GM23338 (cell line): ENCODE measurements around the gene STAT4.

Experiments
- CREB1 ChIP-seq: fragments of 250-450 bp; sonication (Bioruptor Pico); IDR thresholded peaks from 2 replicates; pipeline ENCODE4 v1.5.0; 2020; ENCODE audit warnings: low read depth, mild to moderate bottlenecking, moderate library complexity
- CTCF ChIP-seq, 2 experiments: fragments of 200-600 bp in 1 of 2; sonication (generic) in 1 of 2; conservative IDR thresholded peaks; 2 replicates each; pipeline versions ENCODE4 v1.5.1 to v1.6.1; 2016 to 2017; ENCODE audit warnings: antibody characterized with exemption in 2 of 2, low read depth in 2 of 2, mild to moderate bottlenecking in 2 of 2, moderate library complexity in 1 of 2
- ETS1 ChIP-seq: IDR thresholded peaks from 2 replicates; pipeline ENCODE4 v1.6.1; 2016; ENCODE audit warnings: antibody characterized with exemption
- EZH2 ChIP-seq: fragments of 200-600 bp; sonication (generic); IDR thresholded peaks from one replicate; pipeline ENCODE4 v1.8.0; 2017; ENCODE audit warnings: antibody characterized with exemption, mild to moderate bottlenecking, low read depth; ENCODE audit not compliant: unreplicated experiment
- EZH2phosphoT487 ChIP-seq: fragments of 200-600 bp; sonication (generic); IDR thresholded peaks from one replicate; pipeline ENCODE4 v1.8.1; 2018; ENCODE audit warnings: antibody characterized with exemption; ENCODE audit not compliant: unreplicated experiment
- JUNB ChIP-seq: IDR thresholded peaks from one replicate; pipeline ENCODE4 v1.6.1; 2016; ENCODE audit warnings: antibody characterized with exemption; ENCODE audit not compliant: unreplicated experiment
- NANOG ChIP-seq: IDR thresholded peaks from 2 replicates; pipeline ENCODE4 v1.6.1; 2016; ENCODE audit warnings: antibody characterized with exemption, borderline replicate concordance
- POLR2AphosphoS5 ChIP-seq: IDR thresholded peaks from 2 replicates; pipeline ENCODE4 v1.6.1; 2016; ENCODE audit warnings: antibody characterized with exemption, low read depth
- REST ChIP-seq: IDR thresholded peaks from one replicate; pipeline ENCODE4 v1.6.1; 2018; ENCODE audit warnings: antibody characterized with exemption; ENCODE audit not compliant: unreplicated experiment
- STAT1 ChIP-seq: IDR thresholded peaks from one replicate; pipeline ENCODE4 v1.6.1; 2016; ENCODE audit warnings: antibody characterized with exemption; ENCODE audit not compliant: unreplicated experiment
- ZNF114 ChIP-seq: fragments of 250-450 bp; sonication (Bioruptor Pico); IDR thresholded peaks from 2 replicates; pipeline ENCODE4 v1.5.0; 2020; ENCODE audit warnings: mild to moderate bottlenecking, moderate library complexity
- ZNF331 ChIP-seq: fragments of 250-450 bp; sonication (Bioruptor Pico); IDR thresholded peaks from 2 replicates; pipeline ENCODE4 v1.5.0; 2020; ENCODE audit warnings: low read depth, mild to moderate bottlenecking, moderate library complexity
- ZNF462 ChIP-seq: fragments of 250-450 bp; sonication (Bioruptor Pico); IDR thresholded peaks from 2 replicates; pipeline ENCODE4 v1.5.0; 2020; ENCODE audit warnings: mild to moderate bottlenecking, moderate library complexity

GRCh38 chr2:190979906-190980629 is 170.7 kb downstream of the STAT4 start:
- TF ChIP-seq STAT1 (no peak), EZH2phosphoT487 (no peak), CTCF (conservative IDR thresholded peaks at IDR 0.05; ENCODE audit: low read depth in 2 of 2) (no peak), REST (no peak), ETS1 (no peak), CREB1 (CRISPR knock-in tag) (no peak), EZH2 (no peak), JUNB (no peak), POLR2AphosphoS5 (no peak), ZNF331 (CRISPR knock-in tag) (no peak), NANOG (no peak), ZNF114 (CRISPR knock-in tag) (no peak), ZNF462 (no peak)
